Sciatic nerve (tissue), 2 donors: ENCODE results near the gene CBX8. TPM values are rescaled to one million over a fixed set of nuclear protein-coding genes. Genes with fewer than 3 reads are reported as not detected.

ENCODE experiments used
- ATAC-seq: fragments of 200-7000 bp; cut with Tn5 transposase; one replicate; pipeline ENCODE4 v1.9.1; 2020; ENCODE audit warnings: mild to moderate bottlenecking, moderate library complexity
- DNase-seq: peaks from one replicate; pipeline ENCODE4 v3.0.0-alpha.2; 2020; ENCODE audit warnings: low spot score
- intact Hi-C: fragments of 100-400 bp; cut with DNase I; formaldehyde crosslinking; loops from one replicate; pipeline ENCODE4 v1.14.2; 2022
- total RNA-seq: library from RNA; stranded (reverse); fragmentation: NEBNext Ultra II Directional; extraction: Animal tissue kit (Norgen Biotek cat#: 25700); gene quantifications from one replicate; pipeline ENCODE4 v1.2.1, GENCODE V29; 2021
- donor health status: DM: no; HTN: no; CAD: no.
- donor health status: DM: no; HTN: no; CAD: no.

Gene CBX8
- total RNA-seq, 1 donor from 2014 or later: 2.0 TPM

DNA sequence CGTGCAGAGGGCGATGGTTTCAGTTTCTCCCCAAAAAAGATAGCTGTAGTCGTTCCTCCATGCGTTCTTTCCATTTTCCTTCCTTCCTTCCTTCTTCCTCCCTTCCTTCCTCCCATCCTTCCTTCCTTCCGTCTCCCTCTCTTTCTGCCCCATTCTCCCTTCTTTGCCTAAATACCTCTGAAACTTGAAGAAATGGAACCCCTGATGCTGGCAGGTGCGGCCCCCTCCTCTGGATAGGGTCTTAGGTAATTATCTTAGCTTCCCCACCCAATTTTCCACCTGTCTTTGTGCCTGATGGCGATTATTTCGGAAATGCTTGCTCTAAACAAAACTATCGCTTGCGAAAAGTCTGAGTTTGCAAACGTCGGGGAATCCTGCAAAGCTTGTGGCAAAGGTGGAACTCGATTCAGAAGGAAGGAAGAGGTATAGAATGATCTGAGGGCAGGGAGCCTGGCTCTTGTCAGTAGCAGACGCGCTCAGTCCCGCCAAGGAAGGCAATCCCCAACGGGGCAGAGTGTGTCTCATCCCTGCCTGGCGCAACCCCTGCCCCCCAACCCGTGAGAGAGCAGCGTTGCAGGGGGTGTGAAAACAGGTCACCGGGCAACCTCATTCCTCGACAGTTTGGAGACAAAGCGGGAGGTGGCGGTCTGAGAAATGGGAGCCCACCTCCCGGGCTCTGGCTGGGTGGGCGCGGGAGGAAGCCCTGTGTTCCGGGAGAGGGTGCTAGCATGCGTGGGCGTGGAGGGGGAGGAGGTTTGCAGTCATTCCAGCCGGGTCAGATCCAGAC lies 2.9 kb upstream of the CBX8 start:
- intact Hi-C loops: no loop called here
- DNase-seq: no peak
- ATAC-seq: no peak

DNA sequence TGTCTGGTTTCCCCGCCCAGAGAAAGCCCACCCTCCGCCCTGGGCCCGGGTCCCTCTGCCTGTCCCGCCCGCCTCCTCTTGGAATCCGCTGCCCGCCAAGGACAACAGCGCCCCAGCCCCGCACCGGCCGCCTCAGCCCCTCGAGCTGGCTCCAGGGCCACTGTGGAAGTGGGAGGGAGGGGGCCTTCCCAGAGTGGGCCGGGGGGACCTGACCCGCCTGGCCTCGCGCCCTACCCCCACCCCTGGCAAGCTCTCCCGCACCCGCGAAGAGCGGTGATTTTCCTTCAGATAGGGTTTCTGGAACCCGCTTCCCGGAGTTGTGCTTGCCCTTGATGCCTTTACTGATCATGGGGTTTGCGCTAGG lies 2.3 kb upstream of the CBX8 start:
- no peak for ATAC-seq
- intact Hi-C loops: no loop called here

DNA sequence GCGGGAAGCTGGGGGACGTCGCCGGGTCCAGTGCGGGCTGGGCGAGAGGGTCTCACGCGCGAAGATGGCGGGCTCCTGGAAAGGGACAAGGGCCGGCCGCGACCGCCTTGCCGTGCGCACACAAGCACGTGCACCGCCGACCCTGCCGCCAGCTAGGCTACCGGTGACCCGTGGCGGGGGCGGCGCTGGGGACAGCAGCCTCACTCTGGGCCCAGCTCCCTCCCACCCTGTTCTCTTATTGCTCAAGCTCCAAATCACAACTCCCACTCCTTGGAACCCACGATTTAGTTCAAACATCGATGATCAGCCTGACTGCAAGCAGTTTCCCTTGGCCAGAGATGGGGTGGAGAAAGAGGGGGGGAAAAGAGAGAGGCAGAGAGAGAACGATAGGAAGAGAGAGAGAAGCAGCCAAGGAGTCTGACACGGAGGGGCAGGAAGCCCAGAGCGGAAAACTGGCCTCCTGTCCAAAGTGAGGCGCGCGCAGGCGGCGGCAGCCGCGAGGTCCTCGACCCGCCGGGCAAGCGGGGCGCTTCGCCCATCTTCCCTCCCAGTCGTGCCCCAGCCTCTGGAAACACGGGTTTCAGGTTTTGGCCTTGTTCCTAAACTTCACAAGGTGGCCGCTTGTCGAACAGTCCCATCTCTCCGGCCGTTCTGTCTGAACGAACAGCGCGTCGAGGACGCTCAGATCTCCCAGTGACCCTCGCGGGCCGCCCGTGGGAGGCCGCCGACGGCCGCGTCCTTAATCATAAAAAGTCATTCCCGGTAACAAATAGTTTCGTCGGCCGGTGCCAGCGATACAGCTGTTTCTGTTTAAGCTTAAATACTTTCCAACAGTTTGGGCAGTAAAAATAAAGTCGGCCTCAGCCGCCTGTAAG lies 1.7 kb upstream of the CBX8 start:
- no peak for DNase-seq
- ATAC-seq: no peak
- intact Hi-C loops: no loop called here

More for the DNA sequence above, 2.3 kb upstream of the CBX8 start:
- DNase-seq: no peak

DNA sequence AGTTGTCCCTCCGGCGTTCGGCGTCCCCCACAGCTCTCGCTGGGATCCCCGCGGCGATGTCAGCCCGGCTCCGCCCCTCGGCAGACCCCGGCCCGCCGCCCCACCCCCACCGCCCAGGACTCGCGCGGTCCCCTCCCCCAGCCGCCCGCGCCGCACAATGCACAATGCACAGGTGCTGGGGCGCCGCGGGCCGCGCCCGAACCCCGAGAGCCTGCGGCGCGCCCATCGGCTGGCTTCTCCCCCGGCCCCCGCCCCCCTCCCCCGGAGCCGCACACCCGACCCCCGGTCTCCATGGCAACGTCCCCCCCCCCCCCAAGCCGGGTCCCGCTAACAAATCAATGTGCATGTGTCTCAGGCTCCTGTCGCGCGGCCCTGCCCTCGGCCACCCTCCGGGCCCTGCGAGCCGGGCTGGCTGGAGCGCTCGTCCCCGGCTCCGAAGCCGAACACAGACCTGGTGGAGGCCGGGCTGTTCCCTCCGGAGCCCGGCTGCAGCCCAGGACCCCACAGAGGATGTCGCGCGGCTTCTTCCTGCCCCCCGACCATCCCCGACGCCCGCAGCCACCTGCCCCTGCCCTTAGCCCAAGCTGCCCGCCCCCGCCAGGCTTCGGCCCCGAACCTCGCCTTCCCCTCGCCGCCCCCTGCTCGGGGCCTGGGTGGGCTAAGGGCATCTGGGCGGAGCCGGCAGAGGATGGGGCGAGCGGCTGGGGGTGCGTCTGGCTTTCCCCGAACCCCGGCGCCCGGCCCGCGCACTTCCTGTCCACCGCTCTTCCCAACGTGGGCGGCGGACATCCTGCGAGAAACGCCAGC lies 818 bp upstream of the CBX8 start:
- no peak for ATAC-seq
- DNase-seq: no peak
- intact Hi-C loops: no loop called here

DNA sequence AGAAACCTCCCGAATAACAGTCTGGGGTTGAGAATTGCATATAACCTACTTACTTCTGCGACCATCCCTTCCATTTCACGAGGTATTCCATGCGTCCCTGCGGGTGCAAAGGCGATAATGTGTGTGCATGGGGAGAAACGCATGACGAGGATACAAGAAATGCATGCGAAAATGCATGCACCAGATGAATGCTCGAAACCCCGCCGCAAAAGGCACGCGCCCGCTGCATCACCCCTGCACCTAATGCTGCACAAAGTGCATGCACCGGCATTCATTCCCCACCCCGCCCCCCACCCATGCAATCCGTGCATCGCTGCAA lies 474 bp downstream of the CBX8 start:
- intact Hi-C loops: no loop called here
- ATAC-seq: no peak
- DNase-seq: no peak

DNA sequence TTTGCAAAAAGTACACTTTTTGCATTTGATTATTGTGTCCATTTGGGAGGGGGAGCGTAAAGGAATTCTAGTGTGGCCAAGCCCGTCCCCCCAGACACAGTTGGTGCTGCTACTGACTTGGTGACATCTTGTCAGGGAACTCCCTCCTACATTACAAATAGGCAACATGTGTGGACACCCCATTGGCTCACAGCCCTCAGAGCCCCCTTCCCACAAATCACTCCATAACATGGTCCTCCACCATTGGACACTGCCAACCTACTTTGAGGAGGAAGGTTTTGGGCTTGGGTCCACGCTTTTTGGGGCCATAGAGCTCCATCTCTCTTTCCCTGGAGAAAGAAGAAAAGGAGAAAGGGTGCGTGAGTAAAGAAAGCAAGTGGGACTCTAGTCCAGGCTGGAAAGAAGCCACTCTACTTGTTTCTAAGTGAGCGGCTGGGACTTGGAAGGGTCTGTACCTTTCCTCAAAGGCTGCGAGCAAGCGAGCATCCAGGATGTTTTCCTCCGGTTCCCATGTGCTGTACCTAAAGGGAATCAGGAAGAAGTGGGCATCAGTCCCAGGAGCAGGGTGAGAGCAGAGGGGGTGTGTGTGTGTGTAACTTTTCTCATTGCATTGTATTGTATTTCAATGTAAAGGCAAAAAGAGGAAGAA lies 958 bp downstream of the CBX8 start:
- ATAC-seq: no peak
- intact Hi-C loops: no loop called here
- DNase-seq: no peak

DNA sequence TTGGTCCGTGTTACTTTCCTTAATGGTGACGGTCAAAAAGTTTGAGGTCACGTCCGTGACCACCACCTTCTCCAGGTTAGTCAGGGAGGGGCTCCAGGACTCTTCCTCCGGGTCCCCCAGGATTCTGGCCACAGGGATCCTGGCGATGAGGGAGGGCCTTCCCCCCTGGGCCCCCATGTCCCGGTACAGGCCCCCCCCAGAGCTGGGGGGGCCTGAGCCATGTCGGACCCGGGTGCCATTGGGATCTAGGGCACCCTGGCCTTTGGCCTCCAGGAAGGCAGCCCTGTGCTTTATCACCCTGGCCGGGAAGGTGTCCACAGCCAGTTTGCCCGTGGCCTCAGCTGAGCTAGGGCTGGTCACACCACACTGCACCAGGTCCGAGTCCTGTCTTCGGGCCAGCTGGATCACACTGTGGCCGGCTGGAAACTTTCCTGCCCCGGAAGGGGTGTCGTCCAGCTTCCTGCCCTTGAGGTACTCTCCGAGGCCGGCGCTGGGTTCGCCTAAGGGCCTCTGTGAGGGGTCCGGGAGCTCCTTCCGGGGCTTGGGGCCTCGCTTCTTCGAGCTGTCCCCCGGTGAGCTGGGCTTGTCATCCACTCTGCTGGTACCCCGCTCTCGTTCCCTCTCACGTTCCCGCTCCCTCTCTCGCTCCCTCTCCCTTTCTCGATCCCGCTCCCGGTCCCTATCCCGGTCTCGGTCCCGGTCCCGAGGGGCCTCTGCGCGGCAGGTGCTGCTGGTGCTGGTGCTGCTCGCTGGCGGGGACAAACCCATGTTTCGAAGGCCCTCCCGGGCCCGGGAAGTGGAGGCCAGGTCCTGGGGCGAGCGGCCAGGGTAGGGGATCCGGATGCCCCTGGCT lies 2.0 kb downstream of the CBX8 start:
- ATAC-seq (no peak), DNase-seq (no peak)
- intact Hi-C loops: loop anchor here (5.0 kb wide), 1 partner anchor 47 kb away; no protein-coding TSS in a partner anchor

DNA sequence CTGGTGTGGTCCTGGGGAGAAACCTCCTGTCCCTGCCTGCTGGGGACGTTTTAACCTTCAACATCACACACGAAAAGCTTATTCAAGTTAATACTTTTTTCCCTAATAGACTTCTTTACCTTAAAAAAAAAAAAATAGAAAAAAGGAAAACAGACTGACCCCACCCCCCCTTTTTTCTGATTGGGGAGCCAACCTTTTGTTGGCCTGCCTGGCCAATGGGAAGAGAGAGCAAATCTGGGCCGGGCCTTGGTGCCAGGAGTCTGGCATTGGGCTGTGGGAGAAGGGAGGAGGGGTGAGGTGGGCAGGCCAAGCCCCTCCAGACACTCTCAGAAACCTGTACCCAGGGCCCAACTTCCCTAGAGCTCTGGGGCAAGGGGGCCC lies 3.0 kb downstream of the CBX8 start:
- DNase-seq (no peak), ATAC-seq (no peak)
- intact Hi-C loops: loop anchor here (5.0 kb wide), 1 partner anchor 48 kb away; no protein-coding TSS in a partner anchor

DNA sequence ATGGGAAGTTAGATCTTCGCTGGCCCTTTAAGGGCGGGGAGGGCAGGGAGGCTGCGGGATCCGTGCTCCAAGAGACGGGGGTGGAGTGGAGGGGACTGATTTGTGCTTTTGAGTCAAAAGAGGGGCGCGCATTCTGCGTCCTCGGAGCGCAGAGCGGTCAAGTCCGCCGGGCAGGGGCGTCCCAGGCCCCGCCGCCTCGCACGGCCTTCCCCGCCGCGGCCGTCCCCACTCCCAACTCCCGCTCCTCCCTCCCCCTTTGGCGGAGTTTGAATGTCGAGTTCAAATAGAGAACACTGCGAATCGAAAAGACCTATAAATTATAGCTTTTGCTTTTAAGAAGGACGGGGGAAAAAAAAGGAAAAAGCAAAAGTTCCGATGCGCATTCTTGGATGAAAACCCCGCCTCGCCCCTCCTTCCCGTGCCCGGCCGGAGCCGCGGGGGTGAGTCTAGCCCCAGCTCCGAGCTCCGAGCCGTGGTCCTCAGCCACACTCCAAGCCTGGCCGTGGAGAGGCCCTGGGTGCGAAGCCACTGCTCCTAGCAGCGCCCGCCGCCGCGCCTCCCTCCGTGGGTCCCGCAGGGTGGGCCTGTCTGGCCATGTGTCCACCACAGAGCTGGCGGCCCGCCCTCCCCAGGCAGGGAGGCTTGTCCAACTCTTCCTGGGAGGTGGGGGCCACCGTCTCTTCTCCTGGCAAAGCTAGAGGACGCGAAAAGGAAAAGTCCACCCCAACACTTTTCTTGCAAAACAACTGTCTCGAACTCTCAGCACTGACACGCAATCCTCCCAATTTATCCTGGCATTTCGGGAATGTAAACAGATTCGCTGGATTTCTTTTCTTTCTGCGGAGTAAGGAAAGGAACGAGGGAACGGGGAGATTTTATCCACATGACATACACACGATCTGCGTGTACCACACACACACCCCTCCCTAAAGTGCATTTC lies 3.6 kb downstream of the CBX8 start:
- intact Hi-C loops: loop anchor here (5.0 kb wide), 1 partner anchor 49 kb away; no protein-coding TSS in a partner anchor
- DNase-seq (no peak), ATAC-seq (no peak)

DNA sequence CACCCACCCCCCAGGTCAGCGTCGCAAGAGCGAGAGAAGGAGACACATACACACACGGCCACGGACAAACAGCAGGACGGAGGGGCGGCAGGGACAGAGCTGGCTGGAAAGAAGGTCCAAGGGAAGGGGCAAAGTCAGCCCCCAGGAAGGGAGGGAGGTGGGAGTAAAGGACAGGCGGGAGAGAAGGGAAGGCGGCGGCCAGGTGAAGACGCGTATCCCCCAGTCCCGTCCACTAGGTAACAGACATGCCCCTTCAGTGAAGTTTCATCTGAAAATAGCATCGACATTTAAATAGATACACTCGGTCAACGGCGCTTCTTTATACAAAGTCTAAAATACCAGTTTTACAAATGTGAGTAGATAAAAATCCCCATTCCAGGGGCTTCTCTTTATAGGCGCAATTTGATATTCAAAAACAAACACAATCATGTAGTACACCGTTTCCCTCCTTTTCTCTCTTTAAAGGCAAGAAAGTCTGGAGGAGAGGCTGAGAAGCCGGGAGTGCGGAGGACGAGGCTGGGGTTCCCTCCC lies 4.5 kb downstream of the CBX8 start:
- ATAC-seq: no peak
- intact Hi-C loops: loop anchor here (5.0 kb wide), 1 partner anchor 50 kb away; no protein-coding TSS in a partner anchor
- no peak for DNase-seq

DNA sequence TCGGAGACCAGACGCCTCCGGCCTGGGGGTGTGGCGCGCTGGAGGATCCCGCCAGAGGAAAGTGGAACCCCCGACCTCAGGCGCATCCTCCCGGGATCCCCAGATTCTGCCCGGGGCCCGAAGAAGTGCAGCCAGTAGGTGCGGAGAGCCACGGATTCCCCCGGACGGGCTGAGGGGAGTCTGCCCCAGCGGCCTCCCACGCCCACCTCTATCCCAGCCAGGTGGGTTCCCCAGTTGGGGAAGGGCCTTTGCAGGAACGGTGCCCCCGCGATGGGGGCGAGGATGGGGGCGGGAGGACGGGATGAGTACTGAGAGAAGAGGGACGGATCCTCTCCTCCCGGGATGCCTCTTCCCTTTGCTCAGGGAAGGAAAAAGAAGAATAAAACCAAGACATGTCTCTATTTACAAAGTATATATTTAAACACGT lies 5.1 kb downstream of the CBX8 start:
- ATAC-seq: no peak
- intact Hi-C loops: loop anchor here (5.0 kb wide), 1 partner anchor 51 kb away; no protein-coding TSS in a partner anchor

DNA sequence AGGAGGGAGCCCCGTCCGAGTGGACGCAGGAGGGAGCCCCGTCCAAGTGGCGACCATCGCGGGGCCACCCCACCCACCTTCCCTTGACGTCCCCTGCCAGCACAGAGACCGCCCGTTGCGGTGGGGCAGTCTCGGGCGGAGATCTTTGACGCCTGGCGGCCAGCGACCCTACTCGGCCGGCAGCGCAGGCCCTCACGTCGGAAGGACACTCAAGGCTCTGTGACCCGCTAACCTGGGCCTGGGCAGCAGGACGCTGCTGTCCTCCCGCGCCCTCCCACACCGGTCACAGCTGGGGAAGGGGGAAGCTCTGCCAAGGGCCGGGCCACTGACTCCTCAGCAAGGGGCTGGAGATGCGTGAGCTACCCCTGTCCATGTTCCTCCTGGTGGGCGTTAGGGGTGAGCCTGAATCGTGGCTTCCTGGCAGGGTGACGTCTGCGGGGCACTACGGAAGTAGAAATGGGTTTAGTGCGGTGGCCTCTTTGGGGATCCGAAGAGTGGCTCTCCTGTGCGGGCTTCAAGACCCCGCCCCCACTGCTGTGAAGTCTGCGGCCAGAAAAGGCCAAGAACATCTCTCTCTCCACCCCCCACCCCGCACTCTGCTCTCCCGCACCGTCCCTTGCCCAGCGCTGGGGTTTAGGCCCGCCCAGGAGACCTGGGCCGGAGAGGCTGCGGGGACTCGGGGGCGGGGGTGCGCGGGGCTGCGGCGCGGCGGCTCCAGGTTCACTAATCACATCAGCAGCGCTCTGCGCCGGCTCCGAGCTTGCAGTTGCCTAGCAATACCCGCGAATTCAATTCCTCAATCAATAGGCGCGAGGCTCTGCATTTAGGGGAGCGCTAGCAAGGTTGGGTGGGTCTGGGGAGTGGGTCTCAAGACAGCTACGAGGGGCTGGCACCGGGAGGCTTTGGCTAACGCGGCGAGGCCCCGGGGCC lies 5.8 kb downstream of the CBX8 start:
- intact Hi-C loops: loop anchor here (5.0 kb wide), 1 partner anchor 51 kb away; no protein-coding TSS in a partner anchor
- DNase-seq (no peak), ATAC-seq (peak; percentile 6)

More for the DNA sequence above, 5.1 kb downstream of the CBX8 start:
- DNase-seq: no peak

DNA sequence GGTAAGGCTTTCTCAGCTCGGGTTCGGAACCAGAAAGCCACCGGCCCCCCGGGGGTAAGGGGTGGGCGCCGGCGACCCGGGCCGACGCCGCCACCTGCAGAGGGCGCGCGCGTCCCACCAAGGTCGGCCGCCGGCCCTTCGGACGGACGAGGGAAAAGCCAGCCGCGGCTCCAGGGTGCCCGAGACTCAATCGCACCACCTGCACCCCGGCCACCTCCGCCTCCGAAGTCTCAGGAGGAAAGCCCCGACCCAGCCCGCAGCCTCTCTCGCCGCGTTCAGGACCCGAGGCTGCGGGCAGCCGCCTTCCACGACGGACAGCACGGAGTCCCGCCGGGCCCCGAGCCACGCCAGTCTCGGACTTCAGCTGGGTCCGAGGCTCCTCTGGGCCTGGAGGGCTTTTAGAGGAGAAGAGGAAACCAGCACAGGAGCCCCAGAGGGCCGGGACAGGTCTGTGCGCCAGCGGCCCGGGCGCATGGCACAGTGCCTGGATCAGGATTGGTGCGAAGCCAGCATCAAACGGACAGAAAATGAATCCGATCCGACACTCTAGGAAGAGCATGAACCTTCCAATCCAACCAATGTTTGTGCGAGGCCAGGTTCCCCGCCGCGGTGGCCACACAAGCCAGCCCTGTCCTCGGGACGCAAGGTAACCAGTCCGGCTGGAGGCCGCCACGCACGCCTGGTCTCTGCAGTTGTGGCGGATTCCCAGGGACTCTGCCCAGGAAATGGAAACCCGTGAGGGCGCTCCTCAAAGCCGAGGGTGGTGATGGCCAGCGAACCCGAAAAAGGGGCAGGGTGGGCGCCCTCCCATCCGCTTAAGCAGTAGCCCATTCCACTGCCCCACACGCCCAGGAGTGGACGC lies 6.7 kb downstream of the CBX8 start:
- intact Hi-C loops: loop anchor here (5.0 to 10.0 kb wide), 2 partner anchors 52 to 125 kb away; no protein-coding TSS in a partner anchor
- DNase-seq (no peak), ATAC-seq (peak; percentile 50)
